ENCODE measurements around the gene WRAP73. TPM values are rescaled to one million over a fixed set of nuclear protein-coding genes. Genes with fewer than 3 reads are reported as not detected.

The WRAP73 gene
- total and polyA plus RNA-seq, 12 donors, result 7.5 to 16.5 (median 10.3) TPM

DNA sequence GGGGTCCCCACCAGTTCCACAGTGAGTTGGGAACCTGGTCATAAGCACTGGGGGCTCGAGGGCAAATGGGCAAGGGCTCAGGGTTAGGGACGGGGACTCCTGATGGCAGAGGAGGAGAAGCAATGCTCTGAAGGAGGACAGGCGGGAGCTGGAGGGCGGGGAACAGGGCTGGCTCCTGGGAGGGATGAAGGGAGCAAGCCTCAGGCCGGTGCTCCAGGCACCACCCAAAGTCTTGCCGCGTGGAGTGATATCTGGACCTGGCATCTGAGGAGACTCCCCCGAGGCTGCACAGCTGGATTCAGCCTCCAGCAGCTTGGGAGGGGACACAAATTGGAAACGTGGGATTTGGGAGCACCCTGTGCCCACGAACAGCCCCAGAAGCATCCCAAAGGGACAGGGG is 49.5 kb downstream of the WRAP73 start:
- DNase-seq (no peak), ATAC-seq (no peak)
- 82 to 84% methylated on average over 10 of the region's 10 CpGs for WGBS, 2 donors
- Histone ChIP-seq H3K4me3 (no peak overlapping the region), H3K27me3 (peaks cover 0 to 4% (median 0%) of the 10 kb centered on the region in 7 donors), H3K36me3 (no peaks in the 10 kb centered on the region), H3K4me1 (peaks cover 9 to 25% (median 23%) of the 10 kb centered on the region in 9 donors), H3K27ac (no peak overlapping the region), H3K9me3 (no peaks in the 10 kb centered on the region)
- TF ChIP-seq, protein P1, sequence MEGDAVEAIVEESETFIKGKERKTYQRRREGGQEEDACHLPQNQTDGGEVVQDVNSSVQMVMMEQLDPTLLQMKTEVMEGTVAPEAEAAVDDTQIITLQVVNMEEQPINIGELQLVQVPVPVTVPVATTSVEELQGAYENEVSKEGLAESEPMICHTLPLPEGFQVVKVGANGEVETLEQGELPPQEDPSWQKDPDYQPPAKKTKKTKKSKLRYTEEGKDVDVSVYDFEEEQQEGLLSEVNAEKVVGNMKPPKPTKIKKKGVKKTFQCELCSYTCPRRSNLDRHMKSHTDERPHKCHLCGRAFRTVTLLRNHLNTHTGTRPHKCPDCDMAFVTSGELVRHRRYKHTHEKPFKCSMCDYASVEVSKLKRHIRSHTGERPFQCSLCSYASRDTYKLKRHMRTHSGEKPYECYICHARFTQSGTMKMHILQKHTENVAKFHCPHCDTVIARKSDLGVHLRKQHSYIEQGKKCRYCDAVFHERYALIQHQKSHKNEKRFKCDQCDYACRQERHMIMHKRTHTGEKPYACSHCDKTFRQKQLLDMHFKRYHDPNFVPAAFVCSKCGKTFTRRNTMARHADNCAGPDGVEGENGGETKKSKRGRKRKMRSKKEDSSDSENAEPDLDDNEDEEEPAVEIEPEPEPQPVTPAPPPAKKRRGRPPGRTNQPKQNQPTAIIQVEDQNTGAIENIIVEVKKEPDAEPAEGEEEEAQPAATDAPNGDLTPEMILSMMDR (IDR thresholded peaks at IDR 0.05), result no peak
- intact Hi-C loops (cut with DNase I), result no loop called here

DNA sequence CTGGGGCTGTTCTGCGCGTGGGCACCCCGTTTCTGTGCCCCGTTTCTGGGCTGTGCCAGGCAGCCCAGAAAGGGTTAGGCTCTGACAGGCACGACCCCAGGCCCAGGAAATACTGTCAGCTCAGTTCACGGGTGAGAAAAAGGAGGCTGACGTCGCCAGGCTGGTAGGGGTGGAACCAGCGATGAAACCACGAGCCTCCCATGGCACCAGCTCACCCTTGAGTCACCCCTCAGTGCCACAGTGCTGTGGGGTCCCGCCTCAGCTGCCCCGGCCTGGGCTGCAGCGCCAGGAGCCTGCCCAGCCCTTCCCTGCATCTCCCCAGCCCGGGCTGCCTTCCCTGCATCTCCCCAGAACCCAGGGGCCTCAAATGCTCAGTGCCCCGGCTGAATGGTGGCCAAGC is 50.1 kb downstream of the WRAP73 start:
- intact Hi-C loops (cut with DNase I), result no loop called here
- 89 to 90% methylated on average over 15 of the region's 15 CpGs for WGBS, 2 donors
- no peak for DNase-seq
- Histone ChIP-seq H3K36me3 (no peaks in the 10 kb centered on the region), H3K9me3 (no peaks in the 10 kb centered on the region), H3K27me3 (peaks cover 0 to 4% (median 0%) of the 10 kb centered on the region in 7 donors), H3K27ac (no peak overlapping the region), H3K4me1 (peaks cover 9 to 25% (median 23%) of the 10 kb centered on the region in 9 donors), H3K4me3 (no peak overlapping the region)
- ATAC-seq, result no peak
- TF ChIP-seq, protein P1 (IDR thresholded peaks at IDR 0.05), result no peak

GRCh38 chr1:3599286-3599811 is 50.6 kb downstream of the WRAP73 start:
- no peak overlapping the region for H3K4me3 ChIP-seq
- peaks cover 0 to 3% (median 0%) of the 10 kb centered on the region in 7 donors for H3K27me3 ChIP-seq
- ATAC-seq, result peak in 2 of 8 donors; percentile 15 to 48
- no peaks in the 10 kb centered on the region for H3K36me3 ChIP-seq
- DNase-seq, result no peak
- TF ChIP-seq, protein P1 (IDR thresholded peaks at IDR 0.05), result no peak
- H3K27ac ChIP-seq, result no peak overlapping the region
- WGBS, 2 donors, result 89 to 91% methylated on average over 16 of the region's 16 CpGs
- H3K9me3 ChIP-seq, result no peaks in the 10 kb centered on the region
- peaks cover 9 to 25% (median 23%) of the 10 kb centered on the region in 9 donors for H3K4me1 ChIP-seq
- intact Hi-C loops (cut with DNase I), result no loop called here

GRCh38 chr1:3598522-3599285 is 51.2 kb downstream of the WRAP73 start:
- TF ChIP-seq, protein P1 (IDR thresholded peaks at IDR 0.05), result no peak
- no peaks in the 10 kb centered on the region for H3K36me3 ChIP-seq
- H3K4me3 ChIP-seq, result peak overlapping the region in 6 of 10 donors; percentile 2 to 39 (median 12)
- peaks cover 9 to 25% (median 23%) of the 10 kb centered on the region in 9 donors for H3K4me1 ChIP-seq
- no peak overlapping the region for H3K27ac ChIP-seq
- intact Hi-C loops (cut with DNase I), result no loop called here
- DNase-seq (no peak), ATAC-seq (peak in 2 of 8 donors; percentile 6 to 11)
- no peaks in the 10 kb centered on the region for H3K27me3 ChIP-seq
- no peaks in the 10 kb centered on the region for H3K9me3 ChIP-seq
- WGBS, 2 donors, result 47 to 51% methylated on average over 30 of the region's 30 CpGs
